Loucy (cell line): ENCODE data around the gene LGALS9.

ENCODE experiments used
- H2AFZ ChIP-seq: fragments of 200-600 bp; sonication (generic); 2 replicates; pipeline ENCODE4 v1.6.0; 2016; ENCODE audit warnings: antibody characterized with exemption, mild to moderate bottlenecking, low read length, moderate library complexity
- H3F3A ChIP-seq: fragments of 200-600 bp; 2 replicates; pipeline ENCODE4 v1.6.0; 2016; ENCODE audit warnings: antibody characterized with exemption, low read depth, mild to moderate bottlenecking
- H3K27me3 ChIP-seq: fragments of 200-600 bp; sonication (generic); 2 replicates; pipeline ENCODE4 v1.6.1; 2014; ENCODE audit warnings: low read length, mild to moderate bottlenecking; ENCODE audit not compliant: insufficient read depth, poor library complexity, severe bottlenecking
- H3K36me3 ChIP-seq: fragments of 200-600 bp; sonication (generic); 2 replicates; pipeline ENCODE4 v1.6.1; 2016; ENCODE audit warnings: low read length; ENCODE audit not compliant: insufficient read depth
- H3K4me1 ChIP-seq: fragments of 200-600 bp; sonication (generic); 2 replicates; pipeline ENCODE4 v1.5.1; 2014; ENCODE audit warnings: low read length, mild to moderate bottlenecking; ENCODE audit not compliant: insufficient read depth, poor library complexity, severe bottlenecking
- H3K4me2 ChIP-seq: fragments of 200-600 bp; sonication (generic); 2 replicates; pipeline ENCODE4 v1.6.0; 2014; ENCODE audit warnings: antibody characterized with exemption, low read length, low read depth, mild to moderate bottlenecking; ENCODE audit not compliant: poor library complexity, severe bottlenecking
- H3K4me3 ChIP-seq: fragments of 200-600 bp; sonication (generic); 2 replicates; pipeline ENCODE4 v1.5.1; 2014; ENCODE audit warnings: low read length, mild to moderate bottlenecking, mixed read lengths; ENCODE audit not compliant: poor library complexity, severe bottlenecking
- H3K79me2 ChIP-seq: fragments of 200-600 bp; sonication (generic); 2 replicates; pipeline ENCODE4 v1.6.1; 2014; ENCODE audit warnings: low read length; ENCODE audit not compliant: insufficient read depth
- H3K9ac ChIP-seq: fragments of 200-600 bp; sonication (generic); 2 replicates; pipeline ENCODE4 v1.6.0; 2014; ENCODE audit warnings: mild to moderate bottlenecking, low read depth, low read length, moderate library complexity; ENCODE audit not compliant: poor library complexity, severe bottlenecking
- H3K9me2 ChIP-seq: fragments of 200-600 bp; sonication (generic); replicated peaks from 2 replicates; pipeline ENCODE4 v1.6.1; 2016; ENCODE audit warnings: low read depth, low read length, mixed read lengths
- H3K9me3 ChIP-seq: fragments of 200-600 bp; sonication (generic); 2 replicates; pipeline ENCODE4 v1.6.1; 2014; ENCODE audit warnings: mild to moderate bottlenecking, antibody characterized with exemption, low read length, low read depth; ENCODE audit not compliant: insufficient read depth
- H4K20me1 ChIP-seq: fragments of 200-600 bp; sonication (generic); 2 replicates; pipeline ENCODE4 v1.6.0; 2014; ENCODE audit warnings: antibody characterized with exemption, low read length, mild to moderate bottlenecking; ENCODE audit not compliant: insufficient read depth, poor library complexity, severe bottlenecking
- EZH2phosphoT487 ChIP-seq: fragments of 200-600 bp; IDR thresholded peaks from 2 replicates; pipeline ENCODE4 v1.6.1; 2018; ENCODE audit warnings: antibody characterized with exemption, mild to moderate bottlenecking, moderate library complexity, borderline replicate concordance
- TF ChIP-seq, protein P1 (sequence below): fragments of 200-600 bp; sonication (generic); conservative IDR thresholded peaks from 2 replicates; pipeline ENCODE4 v1.5.1; 2014; ENCODE audit warnings: mild to moderate bottlenecking, antibody characterized with exemption, low read length

LGALS9 gene

DNA sequence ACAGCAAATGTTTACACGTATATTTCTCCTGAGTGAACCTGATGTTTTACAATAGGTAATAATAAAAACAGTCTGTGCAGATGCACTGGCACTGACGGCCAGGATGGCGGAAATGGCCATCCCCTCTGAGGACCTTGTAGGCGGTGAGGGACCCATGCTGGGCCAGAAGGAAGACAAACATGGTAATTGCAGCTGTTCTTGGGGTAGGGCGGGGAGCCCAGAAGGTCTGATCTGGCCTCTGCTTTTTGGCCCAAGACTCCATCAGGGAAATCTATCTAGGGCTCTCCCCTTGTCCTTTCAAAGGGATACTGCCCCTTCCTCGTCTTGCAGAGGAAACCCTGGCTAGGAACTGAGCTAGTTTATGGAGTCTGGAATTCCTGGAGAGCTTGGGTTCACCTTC, 7.4 kb upstream of the LGALS9 start:
- no peaks in the 10 kb centered on the region for H3K9me3 ChIP-seq
- no peak overlapping the region for H2AFZ ChIP-seq
- no peak overlapping the region for H3K4me2 ChIP-seq
- H3K79me2 ChIP-seq = no peaks in the 10 kb centered on the region
- H3K4me1 ChIP-seq = peaks cover 7% of the 10 kb centered on the region
- H3K9ac ChIP-seq = no peak overlapping the region
- H3K27me3 ChIP-seq = no peaks in the 10 kb centered on the region
- H3F3A ChIP-seq = no peaks in the 10 kb centered on the region
- H3K4me3 ChIP-seq = no peak overlapping the region
- H3K36me3 ChIP-seq = peaks cover 44% of the 10 kb centered on the region; the same call in 1 of the 2 replicates
- no peaks in the 10 kb centered on the region for H4K20me1 ChIP-seq
- H3K9me2 ChIP-seq = no peaks in the 10 kb centered on the region
- TF ChIP-seq EZH2phosphoT487 = no peak
- TF ChIP-seq, protein P1, sequence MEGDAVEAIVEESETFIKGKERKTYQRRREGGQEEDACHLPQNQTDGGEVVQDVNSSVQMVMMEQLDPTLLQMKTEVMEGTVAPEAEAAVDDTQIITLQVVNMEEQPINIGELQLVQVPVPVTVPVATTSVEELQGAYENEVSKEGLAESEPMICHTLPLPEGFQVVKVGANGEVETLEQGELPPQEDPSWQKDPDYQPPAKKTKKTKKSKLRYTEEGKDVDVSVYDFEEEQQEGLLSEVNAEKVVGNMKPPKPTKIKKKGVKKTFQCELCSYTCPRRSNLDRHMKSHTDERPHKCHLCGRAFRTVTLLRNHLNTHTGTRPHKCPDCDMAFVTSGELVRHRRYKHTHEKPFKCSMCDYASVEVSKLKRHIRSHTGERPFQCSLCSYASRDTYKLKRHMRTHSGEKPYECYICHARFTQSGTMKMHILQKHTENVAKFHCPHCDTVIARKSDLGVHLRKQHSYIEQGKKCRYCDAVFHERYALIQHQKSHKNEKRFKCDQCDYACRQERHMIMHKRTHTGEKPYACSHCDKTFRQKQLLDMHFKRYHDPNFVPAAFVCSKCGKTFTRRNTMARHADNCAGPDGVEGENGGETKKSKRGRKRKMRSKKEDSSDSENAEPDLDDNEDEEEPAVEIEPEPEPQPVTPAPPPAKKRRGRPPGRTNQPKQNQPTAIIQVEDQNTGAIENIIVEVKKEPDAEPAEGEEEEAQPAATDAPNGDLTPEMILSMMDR = no peak

DNA sequence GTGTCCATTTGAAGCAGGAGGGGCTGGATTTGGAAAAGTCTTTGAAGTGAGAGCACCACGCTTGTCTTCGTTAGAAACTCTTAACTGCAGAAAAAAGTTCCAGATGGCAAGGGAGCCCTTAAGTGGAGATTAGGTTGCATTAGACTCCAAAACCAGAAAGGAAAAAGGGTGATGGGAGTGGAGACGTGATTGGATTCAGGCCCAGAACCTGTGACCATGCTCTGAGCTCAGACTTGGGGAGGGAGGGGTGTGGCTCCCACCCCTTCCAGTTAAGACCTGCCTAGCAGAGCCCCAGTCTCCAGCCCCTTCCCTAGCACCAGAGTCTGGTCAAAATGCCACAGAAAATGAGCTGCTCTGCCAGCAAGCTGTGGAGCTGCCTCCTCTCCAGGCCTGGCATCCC, 6.4 kb upstream of the LGALS9 start:
- Histone ChIP-seq H3K4me1 (peaks cover 15% of the 10 kb centered on the region), H3K4me3 (no peak overlapping the region), H3K4me2 (no peak overlapping the region), H3K9me3 (no peaks in the 10 kb centered on the region), H3K9me2 (no peaks in the 10 kb centered on the region), H3K36me3 (peaks cover 39% of the 10 kb centered on the region; the same call in 1 of the 2 replicates), H2AFZ (no peak overlapping the region), H3K79me2 (no peaks in the 10 kb centered on the region), H3K27me3 (no peaks in the 10 kb centered on the region), H3K9ac (no peak overlapping the region), H3F3A (no peaks in the 10 kb centered on the region), H4K20me1 (no peaks in the 10 kb centered on the region)
- no peak for TF ChIP-seq EZH2phosphoT487
- TF ChIP-seq, protein P1 = no peak

DNA sequence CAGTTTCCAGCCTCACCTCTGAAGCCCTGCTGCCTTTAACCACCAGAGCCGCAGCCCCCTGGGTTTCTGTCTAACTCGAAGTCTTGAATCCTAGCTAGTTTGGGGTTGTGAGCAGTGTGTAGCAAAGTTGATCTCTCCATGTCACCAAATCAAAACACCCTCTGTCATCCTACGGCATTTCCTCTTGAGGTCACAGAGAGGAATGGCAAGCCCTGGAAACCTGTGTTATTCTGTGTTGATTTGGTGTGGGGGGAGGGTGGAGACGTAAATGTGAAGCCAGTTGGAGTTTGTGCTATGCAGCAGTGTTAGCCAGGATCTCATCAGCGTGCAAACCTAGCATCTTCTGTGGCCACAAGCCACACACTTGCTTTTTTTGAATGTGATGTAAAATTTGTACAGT, 5.1 kb upstream of the LGALS9 start:
- Histone ChIP-seq H3K4me3 (no peak overlapping the region), H3K9me2 (no peaks in the 10 kb centered on the region), H3K9me3 (no peaks in the 10 kb centered on the region), H3K4me1 (peaks cover 28% of the 10 kb centered on the region), H3K27me3 (no peaks in the 10 kb centered on the region), H3K36me3 (peaks cover 30% of the 10 kb centered on the region; the same call in 1 of the 2 replicates), H3K4me2 (no peak overlapping the region), H4K20me1 (no peaks in the 10 kb centered on the region), H3K9ac (no peak overlapping the region), H3K79me2 (no peaks in the 10 kb centered on the region), H2AFZ (no peak overlapping the region), H3F3A (no peaks in the 10 kb centered on the region)
- TF ChIP-seq, protein P1 = no peak
- TF ChIP-seq EZH2phosphoT487 = no peak
